ENCODE measurements around the gene FUT9. TPM values are rescaled to one million over a fixed set of nuclear protein-coding genes. Genes with fewer than 3 reads are reported as not detected.

FUT9 gene
- total RNA-seq, 2 donors from 2014 or later = not detected

- H3K27ac ChIP-seq = no peak overlapping the region
- H3K9ac ChIP-seq (ENCODE audit: low read depth in 2 of 2, low read length in 2 of 2) = no peak overlapping the region
- intact Hi-C loops (cut with DNase I) = no loop called here
- H3K4me3 ChIP-seq = no peak overlapping the region
- no peaks in the 10 kb centered on the region for H3K27me3 ChIP-seq
- no peaks in the 10 kb centered on the region for H3K36me3 ChIP-seq
- no peak for DNase-seq
- H3K4me1 ChIP-seq = no peaks in the 10 kb centered on the region
- no peaks in the 10 kb centered on the region for H3K9me3 ChIP-seq
- TF ChIP-seq, protein P1, sequence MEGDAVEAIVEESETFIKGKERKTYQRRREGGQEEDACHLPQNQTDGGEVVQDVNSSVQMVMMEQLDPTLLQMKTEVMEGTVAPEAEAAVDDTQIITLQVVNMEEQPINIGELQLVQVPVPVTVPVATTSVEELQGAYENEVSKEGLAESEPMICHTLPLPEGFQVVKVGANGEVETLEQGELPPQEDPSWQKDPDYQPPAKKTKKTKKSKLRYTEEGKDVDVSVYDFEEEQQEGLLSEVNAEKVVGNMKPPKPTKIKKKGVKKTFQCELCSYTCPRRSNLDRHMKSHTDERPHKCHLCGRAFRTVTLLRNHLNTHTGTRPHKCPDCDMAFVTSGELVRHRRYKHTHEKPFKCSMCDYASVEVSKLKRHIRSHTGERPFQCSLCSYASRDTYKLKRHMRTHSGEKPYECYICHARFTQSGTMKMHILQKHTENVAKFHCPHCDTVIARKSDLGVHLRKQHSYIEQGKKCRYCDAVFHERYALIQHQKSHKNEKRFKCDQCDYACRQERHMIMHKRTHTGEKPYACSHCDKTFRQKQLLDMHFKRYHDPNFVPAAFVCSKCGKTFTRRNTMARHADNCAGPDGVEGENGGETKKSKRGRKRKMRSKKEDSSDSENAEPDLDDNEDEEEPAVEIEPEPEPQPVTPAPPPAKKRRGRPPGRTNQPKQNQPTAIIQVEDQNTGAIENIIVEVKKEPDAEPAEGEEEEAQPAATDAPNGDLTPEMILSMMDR (IDR thresholded peaks at IDR 0.05) = no peak
Observed at GRCh38 chr6:96194675-96195074, 178.9 kb downstream of the FUT9 start.

DNA sequence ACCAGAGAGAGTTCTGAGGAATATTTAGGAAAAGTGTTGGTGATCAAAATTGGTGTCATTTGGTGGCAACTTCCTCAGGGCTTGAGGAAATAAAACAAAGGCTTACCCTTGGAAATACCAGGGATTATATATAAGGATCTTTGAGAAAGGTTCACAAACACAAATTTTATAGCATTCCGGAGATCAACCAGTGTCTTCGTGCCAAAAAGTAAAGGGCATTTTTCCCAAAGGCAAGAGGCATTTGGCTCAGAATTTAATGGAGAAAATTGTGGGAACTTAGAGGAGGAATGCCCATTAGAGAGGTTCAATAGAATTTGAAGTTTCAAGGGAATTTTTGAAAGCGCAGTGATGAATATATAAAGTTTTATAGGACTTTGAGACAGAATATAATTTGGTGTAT is 179.5 kb downstream of the FUT9 start:
- no peaks in the 10 kb centered on the region for H3K9me3 ChIP-seq
- no peak overlapping the region for H3K9ac ChIP-seq (ENCODE audit: low read depth in 2 of 2, low read length in 2 of 2)
- no peak overlapping the region for H3K4me3 ChIP-seq
- no peak overlapping the region for H3K27ac ChIP-seq
- intact Hi-C loops (cut with DNase I) = no loop called here
- TF ChIP-seq, protein P1 (IDR thresholded peaks at IDR 0.05) = no peak
- no peak for DNase-seq
- H3K4me1 ChIP-seq = no peaks in the 10 kb centered on the region
- no peaks in the 10 kb centered on the region for H3K36me3 ChIP-seq
- no peaks in the 10 kb centered on the region for H3K27me3 ChIP-seq

- Histone ChIP-seq H3K4me1 (no peaks in the 10 kb centered on the region), H3K27me3 (no peaks in the 10 kb centered on the region), H3K36me3 (no peaks in the 10 kb centered on the region), H3K27ac (no peak overlapping the region), H3K4me3 (no peak overlapping the region), H3K9ac (ENCODE audit: low read depth in 2 of 2, low read length in 2 of 2) (no peak overlapping the region), H3K9me3 (no peaks in the 10 kb centered on the region)
- TF ChIP-seq, protein P1 (IDR thresholded peaks at IDR 0.05) = no peak
- no peak for DNase-seq
- intact Hi-C loops (cut with DNase I) = no loop called here
Observed at GRCh38 chr6:96196633-96197032, 180.9 kb downstream of the FUT9 start.

DNA sequence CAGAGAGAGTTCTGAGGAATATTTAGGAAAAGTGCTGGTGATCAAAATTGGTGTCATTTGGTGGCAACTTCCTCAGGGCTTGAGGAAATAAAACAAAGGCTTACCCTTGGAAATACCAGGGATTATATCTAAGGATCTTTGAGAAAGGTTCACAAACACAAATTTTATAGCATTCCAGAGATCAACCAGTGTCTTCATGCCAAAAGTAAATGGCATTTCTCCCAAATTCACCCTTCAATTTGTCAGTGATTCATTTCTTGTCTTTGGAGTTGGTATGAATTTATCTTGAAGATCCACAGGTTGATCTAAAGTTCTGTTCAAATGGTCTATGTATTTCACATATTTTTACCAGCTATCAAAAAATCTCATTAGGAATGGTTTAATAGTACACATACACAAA is 181.5 kb downstream of the FUT9 start:
- TF ChIP-seq, protein P1 (IDR thresholded peaks at IDR 0.05) = no peak

GRCh38 chr6:96202571-96202970 is 186.8 kb downstream of the FUT9 start:
- Histone ChIP-seq H3K4me1 (no peaks in the 10 kb centered on the region), H3K9me3 (no peaks in the 10 kb centered on the region), H3K36me3 (no peaks in the 10 kb centered on the region), H3K4me3 (no peak overlapping the region), H3K27me3 (no peaks in the 10 kb centered on the region), H3K27ac (no peak overlapping the region), H3K9ac (ENCODE audit: low read depth in 2 of 2, low read length in 2 of 2) (no peak overlapping the region)
- no peak for DNase-seq
- TF ChIP-seq, protein P1 (IDR thresholded peaks at IDR 0.05) = no peak
- intact Hi-C loops (cut with DNase I) = no loop called here

More for the DNA sequence above, 181.5 kb downstream of the FUT9 start:
- H3K36me3 ChIP-seq = no peaks in the 10 kb centered on the region
- H3K27ac ChIP-seq = no peak overlapping the region
- no peak overlapping the region for H3K4me3 ChIP-seq
- intact Hi-C loops (cut with DNase I) = no loop called here
- no peaks in the 10 kb centered on the region for H3K9me3 ChIP-seq
- no peak for DNase-seq
- no peaks in the 10 kb centered on the region for H3K27me3 ChIP-seq
- H3K9ac ChIP-seq (ENCODE audit: low read depth in 2 of 2, low read length in 2 of 2) = no peak overlapping the region
- no peaks in the 10 kb centered on the region for H3K4me1 ChIP-seq

GRCh38 chr6:96211341-96211740 is 195.6 kb downstream of the FUT9 start:
- H3K27ac ChIP-seq = no peak overlapping the region
- no peak for DNase-seq
- TF ChIP-seq, protein P1 (IDR thresholded peaks at IDR 0.05) = no peak

More at GRCh38 chr6:96211341-96211740, 195.6 kb downstream of the FUT9 start:
- Histone ChIP-seq H3K36me3 (no peaks in the 10 kb centered on the region), H3K9me3 (no peaks in the 10 kb centered on the region), H3K4me3 (no peak overlapping the region), H3K4me1 (no peaks in the 10 kb centered on the region), H3K9ac (ENCODE audit: low read depth in 2 of 2, low read length in 2 of 2) (no peak overlapping the region), H3K27me3 (no peaks in the 10 kb centered on the region)
- intact Hi-C loops (cut with DNase I) = no loop called here
